Activated CD8-positive, alpha-beta memory T cell treated with anti-CD3 and anti-CD28 coated beads, Interleukin-2, amount 50 U/mL, for 48 hours (primary cell): ENCODE data around the gene TDRD7.
"Not testable (repeated sequence)": the region's sequence is repeated elsewhere in the genome, so short reads cannot be mapped to it uniquely, and the experiment has no call there.

Experiments used
- DNase-seq: peaks from one replicate; pipeline ENCODE4 v3.0.0-alpha.2; 2020

TDRD7 gene

GRCh38 chr9:97427885-97428284 lies 16.0 kb downstream of the TDRD7 start:
- no peak for DNase-seq

DNA sequence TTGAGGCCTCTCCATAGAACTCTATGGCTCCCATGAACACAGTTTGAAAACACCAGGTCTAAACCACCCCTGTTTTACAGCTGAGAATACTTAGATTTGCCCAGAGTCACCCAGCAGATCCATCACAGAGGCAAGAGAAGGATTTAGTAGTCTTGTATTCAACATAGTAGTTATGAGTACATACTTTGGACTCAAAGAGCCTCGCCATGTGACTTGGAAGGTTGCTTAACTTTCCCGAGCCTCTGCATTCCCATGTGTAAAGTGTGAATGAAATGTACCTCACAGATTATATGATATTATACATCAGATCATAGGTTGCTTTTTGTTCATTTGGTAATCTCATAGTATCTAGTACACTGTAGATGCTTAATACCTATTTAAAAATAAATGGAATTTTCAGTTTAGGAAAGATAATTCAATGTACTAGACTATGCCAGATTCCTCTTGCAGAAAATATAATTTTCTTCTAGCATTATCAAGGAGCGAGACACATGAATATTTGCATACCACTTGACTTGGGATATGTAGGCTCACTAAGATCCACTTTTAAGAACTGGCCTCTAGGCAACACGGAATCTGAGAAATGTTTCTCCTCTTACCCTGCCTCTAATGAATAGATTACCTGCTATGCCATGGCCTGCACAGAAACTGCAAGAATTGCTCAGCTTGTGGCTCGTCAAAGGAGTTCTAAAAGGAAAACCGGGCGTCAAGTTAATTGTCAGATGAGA lies 18.6 kb downstream of the TDRD7 start:
- DNase-seq, result no peak

GRCh38 chr9:97431044-97431441 lies 19.1 kb downstream of the TDRD7 start:
- no peak for DNase-seq

GRCh38 chr9:97431549-97432143 lies 19.8 kb downstream of the TDRD7 start:
- no peak for DNase-seq

DNA sequence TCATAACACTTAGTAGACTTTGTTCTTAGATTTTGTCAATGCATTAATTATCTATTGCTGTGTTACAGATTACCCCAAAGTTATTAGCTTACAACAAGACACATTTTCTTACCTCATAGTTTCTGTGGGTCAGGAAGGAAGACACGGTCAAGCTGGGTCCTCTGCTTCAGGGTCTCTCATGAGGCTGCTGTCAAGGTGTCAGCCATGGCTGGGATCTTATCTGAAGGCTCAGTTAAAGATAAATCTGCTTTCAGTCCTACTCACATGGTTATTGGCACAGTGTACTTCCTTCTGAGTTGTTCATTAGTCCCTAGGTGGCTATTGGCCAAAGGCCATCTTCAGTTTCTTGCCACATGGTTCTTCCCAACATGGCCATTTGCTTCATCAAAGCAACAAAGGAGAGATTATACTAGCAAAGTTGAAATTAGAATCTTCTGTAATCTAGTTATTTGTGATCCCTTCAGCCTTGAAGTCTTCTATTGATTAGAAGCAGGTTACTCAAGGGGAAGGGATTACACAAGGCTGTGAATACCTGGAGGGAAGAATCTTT lies 25.2 kb downstream of the TDRD7 start:
- no peak for DNase-seq

- no peak for DNase-seq
These were observed 26.4 kb downstream of the TDRD7 start for GRCh38 chr9:97438257-97438656.

- DNase-seq, result no peak
These were observed 26.8 kb downstream of the TDRD7 start for GRCh38 chr9:97438666-97439065.

DNA sequence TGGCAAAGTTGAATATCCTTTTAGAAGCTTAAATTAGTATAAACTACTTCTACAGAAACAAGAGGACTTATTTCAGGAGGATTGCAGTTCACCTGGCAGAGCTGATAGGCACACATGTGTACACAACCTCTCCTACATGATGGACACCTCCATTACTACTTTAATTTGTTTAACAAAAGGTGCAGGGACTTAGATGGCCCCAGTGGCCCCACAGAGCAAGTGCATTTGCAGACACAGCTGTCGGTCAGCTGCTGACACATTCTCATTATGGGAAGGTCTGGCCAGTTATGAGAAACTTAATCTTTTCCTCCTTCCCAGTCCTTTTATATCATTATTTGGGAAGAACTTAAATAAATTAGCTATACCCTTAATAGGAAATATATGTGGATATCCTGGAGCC lies 28.3 kb downstream of the TDRD7 start:
- DNase-seq, result no peak

DNA sequence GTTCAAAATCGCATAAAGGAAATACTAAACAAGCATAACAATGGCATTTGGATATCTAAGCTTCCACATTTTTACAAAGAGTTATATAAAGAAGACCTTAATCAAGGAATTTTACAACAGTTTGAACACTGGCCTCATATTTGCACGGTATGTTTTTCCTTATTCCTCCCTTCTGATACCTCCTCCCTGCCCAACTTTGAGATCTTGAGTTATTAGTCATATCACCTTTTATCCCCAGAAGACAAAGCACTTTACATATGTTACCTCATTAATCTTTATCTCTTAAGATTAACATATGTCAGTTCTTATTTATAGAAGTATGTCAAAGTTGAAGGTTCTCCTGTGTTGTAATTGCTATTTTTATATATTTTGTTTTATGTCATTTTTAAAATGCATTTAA lies 29.8 kb downstream of the TDRD7 start:
- no peak for DNase-seq

GRCh38 chr9:97445119-97445701 lies 33.3 kb downstream of the TDRD7 start:
- DNase-seq, result no peak

DNA sequence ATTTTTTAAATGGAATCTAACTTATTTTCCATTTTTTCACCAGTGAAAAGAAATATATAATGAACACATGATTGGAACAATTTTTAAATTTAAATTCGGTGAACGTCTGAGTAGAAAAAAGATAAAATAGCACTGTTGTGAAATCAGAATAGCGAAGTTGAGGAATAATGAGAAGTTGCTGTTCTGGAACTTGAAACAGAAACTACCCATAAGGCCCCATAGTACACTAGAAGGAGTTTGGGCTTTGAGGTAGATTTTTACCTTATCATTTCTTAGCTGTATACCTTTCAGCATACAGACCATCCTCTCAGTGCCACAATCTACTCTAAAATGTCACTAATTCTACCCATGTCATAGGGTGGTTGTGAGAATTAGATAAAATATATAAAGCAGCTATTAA lies 35.1 kb downstream of the TDRD7 start:
- no peak for DNase-seq

GRCh38 chr9:97453573-97453972 lies 41.7 kb downstream of the TDRD7 start:
- not testable (repeated sequence) for DNase-seq

- not testable (repeated sequence) for DNase-seq
These were observed 44.9 kb downstream of the TDRD7 start for GRCh38 chr9:97456841-97457240.

GRCh38 chr9:97459326-97459725 lies 47.4 kb downstream of the TDRD7 start:
- no peak for DNase-seq

GRCh38 chr9:97462159-97462558 lies 50.3 kb downstream of the TDRD7 start:
- DNase-seq, result no peak

DNA sequence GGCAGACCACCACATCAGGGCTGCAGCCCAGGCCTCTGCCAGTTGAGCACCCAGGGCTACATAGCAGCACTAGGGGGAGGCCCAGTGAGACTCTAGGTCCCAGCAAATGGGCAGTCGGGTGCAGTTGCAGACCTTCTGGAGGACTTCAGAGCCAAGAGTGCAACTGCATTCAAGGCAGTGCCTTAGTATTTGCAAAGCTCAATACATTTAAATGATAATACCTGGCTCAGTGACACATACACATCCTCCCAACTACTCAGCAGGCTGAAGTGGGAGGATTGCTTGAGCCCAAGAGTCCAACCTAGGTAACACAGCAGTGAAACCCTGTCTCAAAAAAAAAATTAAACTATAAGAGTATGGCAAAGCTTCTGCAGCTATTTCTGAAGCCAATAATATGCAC lies 51.0 kb downstream of the TDRD7 start:
- DNase-seq, result no peak

DNA sequence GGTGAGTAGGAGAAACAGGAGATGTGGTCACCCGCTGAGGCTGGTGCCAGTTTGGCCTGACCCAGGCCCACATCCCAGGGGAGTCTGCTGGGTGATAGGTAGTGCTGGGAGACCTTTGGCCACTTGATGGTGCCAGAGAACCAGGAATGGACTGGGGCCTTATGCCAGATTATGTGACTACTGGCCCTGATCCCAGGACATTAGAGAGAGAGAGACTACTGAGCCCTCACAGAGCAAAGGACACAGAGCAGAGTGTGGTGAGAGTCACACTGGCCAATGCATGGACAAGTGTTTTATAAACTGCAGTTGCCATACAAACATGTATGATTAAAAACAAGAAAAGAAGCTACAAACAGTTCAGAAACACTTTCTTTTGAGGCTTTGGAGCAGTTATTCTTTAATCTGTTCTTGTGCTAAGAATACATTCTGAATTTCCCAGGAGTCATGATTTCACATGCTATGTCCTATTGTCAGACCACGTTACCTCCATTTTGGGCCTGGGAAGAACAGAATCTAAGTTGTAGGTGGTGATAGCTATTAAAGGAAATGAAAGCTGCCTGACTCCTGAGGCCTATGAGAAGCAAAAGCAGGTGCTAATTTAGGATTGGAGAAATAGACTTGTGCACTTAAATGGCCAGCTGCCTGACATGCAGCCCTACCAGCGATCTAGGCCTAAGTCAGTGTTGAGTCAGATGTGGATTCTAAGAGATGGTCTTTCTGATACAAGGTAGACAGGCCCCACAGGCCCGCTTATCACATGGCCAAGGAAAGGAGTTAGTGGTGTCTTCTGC lies 57.0 kb downstream of the TDRD7 start:
- peak; percentile 60 for DNase-seq

GRCh38 chr9:97470076-97470475 lies 58.2 kb downstream of the TDRD7 start:
- DNase-seq, result no peak

- DNase-seq, result no peak
These were observed 61.8 kb downstream of the TDRD7 start for GRCh38 chr9:97473717-97474116.

DNA sequence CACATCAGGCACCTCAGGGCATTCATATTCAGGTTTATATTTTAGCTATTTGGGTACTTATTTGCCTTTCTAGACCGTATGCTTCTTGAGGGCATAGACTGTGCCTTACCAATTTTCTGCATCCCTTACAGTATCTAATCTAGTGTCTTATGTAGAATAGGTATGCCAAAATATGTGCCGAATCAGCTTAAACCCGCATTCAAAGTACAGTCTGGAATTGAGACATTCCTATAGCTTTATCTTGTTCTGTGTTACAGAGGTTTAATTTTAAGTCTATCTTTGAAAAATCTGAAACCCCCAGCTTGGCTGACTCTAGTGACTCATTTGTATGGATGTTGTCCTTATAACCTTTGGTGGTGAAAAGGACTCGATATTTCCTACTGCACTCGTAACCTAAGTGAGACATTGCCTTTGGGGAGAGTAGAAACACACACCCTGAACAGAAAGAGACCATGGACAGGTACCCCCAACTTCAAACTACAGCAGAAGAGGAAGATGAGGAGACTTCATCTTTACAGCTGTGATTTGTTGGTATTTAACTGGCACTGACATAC lies 62.6 kb downstream of the TDRD7 start:
- no peak for DNase-seq

GRCh38 chr9:97475059-97475458 lies 63.2 kb downstream of the TDRD7 start:
- no peak for DNase-seq

DNA sequence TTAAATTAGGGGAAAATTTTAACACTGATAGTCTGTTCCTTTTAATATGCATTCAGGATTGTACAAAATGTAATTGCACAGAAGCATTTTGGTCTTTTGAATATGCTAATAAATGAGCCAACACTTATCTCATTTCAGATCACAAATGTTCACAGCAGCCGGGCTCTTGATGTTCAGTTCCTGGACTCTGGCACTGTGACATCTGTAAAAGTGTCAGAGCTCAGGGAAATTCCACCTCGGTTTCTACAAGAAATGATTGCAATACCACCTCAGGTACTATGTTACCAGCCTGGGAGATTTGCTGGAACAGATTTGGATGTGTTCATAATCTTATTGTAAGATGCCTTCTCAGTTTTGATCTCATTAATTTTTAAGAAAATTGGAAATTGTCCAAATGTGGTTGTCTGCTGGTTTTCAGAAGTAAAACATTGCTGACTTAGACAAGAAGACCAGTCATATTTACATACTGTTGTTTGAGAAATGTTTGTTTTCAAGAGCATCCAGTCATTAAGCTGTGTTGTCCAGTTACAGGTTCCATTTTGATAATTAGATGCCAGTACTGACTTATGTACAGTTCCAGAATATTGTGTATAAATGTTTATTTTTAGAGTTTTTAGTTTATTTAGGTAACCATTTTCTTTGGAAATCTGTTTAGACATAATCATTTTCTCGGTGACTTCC lies 66.5 kb downstream of the TDRD7 start:
- DNase-seq, result no peak
